ENCODE results near the gene SPIRE2. TPM values are rescaled to one million over a fixed set of nuclear protein-coding genes. Genes with fewer than 3 reads are reported as not detected.
A peak's percentile ranks its signal among the peaks of the same experiment; 100 is the strongest.
"Not testable (repeated sequence)": the region's sequence is repeated elsewhere in the genome, so short reads cannot be mapped to it uniquely, and the experiment has no call there.

Gene SPIRE2
- total and polyA plus RNA-seq, 2 of the 13 experiments (the other 11 are each of a cell fraction or from before 2014, with no cell fraction given): 13.3 to 37.5 TPM

DNA sequence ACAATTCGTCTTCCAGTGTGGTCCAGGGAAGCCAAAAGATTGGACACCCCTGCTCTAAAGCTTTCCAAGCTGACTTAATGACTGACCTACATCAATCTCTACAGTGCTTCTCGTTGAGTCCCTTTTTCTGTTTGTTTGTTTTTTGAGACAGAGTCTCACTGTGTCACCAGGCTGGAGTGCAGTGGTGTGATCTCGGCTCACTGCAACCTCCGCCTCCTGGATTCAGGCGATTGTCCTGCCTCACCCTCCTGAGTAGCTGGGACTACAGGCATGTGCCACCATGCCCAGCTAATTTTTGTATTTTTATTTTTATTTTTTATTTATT lies 4.5 kb upstream of the SPIRE2 start (continued):
- TF ChIP-seq, protein P1, sequence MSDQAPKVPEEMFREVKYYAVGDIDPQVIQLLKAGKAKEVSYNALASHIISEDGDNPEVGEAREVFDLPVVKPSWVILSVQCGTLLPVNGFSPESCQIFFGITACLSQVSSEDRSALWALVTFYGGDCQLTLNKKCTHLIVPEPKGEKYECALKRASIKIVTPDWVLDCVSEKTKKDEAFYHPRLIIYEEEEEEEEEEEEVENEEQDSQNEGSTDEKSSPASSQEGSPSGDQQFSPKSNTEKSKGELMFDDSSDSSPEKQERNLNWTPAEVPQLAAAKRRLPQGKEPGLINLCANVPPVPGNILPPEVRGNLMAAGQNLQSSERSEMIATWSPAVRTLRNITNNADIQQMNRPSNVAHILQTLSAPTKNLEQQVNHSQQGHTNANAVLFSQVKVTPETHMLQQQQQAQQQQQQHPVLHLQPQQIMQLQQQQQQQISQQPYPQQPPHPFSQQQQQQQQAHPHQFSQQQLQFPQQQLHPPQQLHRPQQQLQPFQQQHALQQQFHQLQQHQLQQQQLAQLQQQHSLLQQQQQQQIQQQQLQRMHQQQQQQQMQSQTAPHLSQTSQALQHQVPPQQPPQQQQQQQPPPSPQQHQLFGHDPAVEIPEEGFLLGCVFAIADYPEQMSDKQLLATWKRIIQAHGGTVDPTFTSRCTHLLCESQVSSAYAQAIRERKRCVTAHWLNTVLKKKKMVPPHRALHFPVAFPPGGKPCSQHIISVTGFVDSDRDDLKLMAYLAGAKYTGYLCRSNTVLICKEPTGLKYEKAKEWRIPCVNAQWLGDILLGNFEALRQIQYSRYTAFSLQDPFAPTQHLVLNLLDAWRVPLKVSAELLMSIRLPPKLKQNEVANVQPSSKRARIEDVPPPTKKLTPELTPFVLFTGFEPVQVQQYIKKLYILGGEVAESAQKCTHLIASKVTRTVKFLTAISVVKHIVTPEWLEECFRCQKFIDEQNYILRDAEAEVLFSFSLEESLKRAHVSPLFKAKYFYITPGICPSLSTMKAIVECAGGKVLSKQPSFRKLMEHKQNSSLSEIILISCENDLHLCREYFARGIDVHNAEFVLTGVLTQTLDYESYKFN (CRISPR knock-in tag; conservative IDR thresholded peaks at IDR 0.05): peak; percentile 69
- TF ChIP-seq TBX2 (CRISPR knock-in tag; IDR thresholded peaks at IDR 0.05; ENCODE audit: borderline replicate concordance) (peak; percentile 28; the same call in 1 of the 2 replicates), RARA (CRISPR knock-in tag; IDR thresholded peaks at IDR 0.05) (peak; percentile 32; the same call in 1 of the 2 replicates), DMAP1 (CRISPR knock-in tag; IDR thresholded peaks at IDR 0.05) (0 out of 2 replicates have a peak, but pooled peaks have one; percentile 23), NONO (CRISPR knock-in tag; conservative IDR thresholded peaks at IDR 0.05) (0 out of 2 replicates have a peak, but pooled peaks have one; percentile 13), ZNF331 (CRISPR knock-in tag; IDR thresholded peaks at IDR 0.05) (peak; percentile 12; the same call in 1 of the 2 replicates), FOXA3 (CRISPR knock-in tag; IDR thresholded peaks at IDR 0.05) (peak; percentile 62), SAP130 (CRISPR knock-in tag; IDR thresholded peaks at IDR 0.05; ENCODE audit: low read depth) (peak; percentile 76), POLR2A (IDR thresholded peaks at IDR 0.05; ENCODE audit: insufficient read depth in 1 of 2, low read depth in 2 of 2, low read length in 2 of 2) (0 out of 4 replicates have a peak, but pooled peaks of 1 of the 2 experiments have one; percentile 22), IRF2 (CRISPR knock-in tag; IDR thresholded peaks at IDR 0.05) (peak; percentile 44; the same call in 1 of the 2 replicates), ZNF263 (CRISPR knock-in tag; IDR thresholded peaks at IDR 0.05) (0 out of 2 replicates have a peak, but pooled peaks have one; percentile 15), HMG20A (CRISPR knock-in tag; IDR thresholded peaks at IDR 0.05; ENCODE audit: borderline replicate concordance) (peak; percentile 50; the same call in 1 of the 2 replicates), BCL6 (CRISPR knock-in tag; IDR thresholded peaks at IDR 0.05) (0 out of 2 replicates have a peak, but pooled peaks have one; percentile 16), RXRB (CRISPR knock-in tag; IDR thresholded peaks at IDR 0.05; ENCODE audit: borderline replicate concordance) (peak; percentile 31; the same call in 1 of the 2 replicates), ZNF580 (CRISPR knock-in tag; IDR thresholded peaks at IDR 0.05; ENCODE audit: borderline replicate concordance, low read depth) (0 out of 2 replicates have a peak, but pooled peaks have one; percentile 46), ARID5B (CRISPR knock-in tag; IDR thresholded peaks at IDR 0.05) (0 out of 2 replicates have a peak, but pooled peaks have one; percentile 51), HDAC2 (CRISPR knock-in tag; IDR thresholded peaks at IDR 0.05) (peak; percentile 51; the same call in 1 of the 2 replicates), FOXP1 (CRISPR knock-in tag; IDR thresholded peaks at IDR 0.05) (0 out of 2 replicates have a peak, but pooled peaks have one; percentile 24), TEAD3 (CRISPR knock-in tag; optimal IDR thresholded peaks at IDR 0.05; ENCODE audit: borderline replicate concordance) (peak; percentile 51), SOX5 (CRISPR knock-in tag; IDR thresholded peaks at IDR 0.05; ENCODE audit: borderline replicate concordance) (peak; percentile 64; the same call in 1 of the 2 replicates), SP4 (CRISPR knock-in tag; IDR thresholded peaks at IDR 0.05) (0 out of 2 replicates have a peak, but pooled peaks have one; percentile 50), RXRA (CRISPR knock-in tag; IDR thresholded peaks at IDR 0.05) (peak; percentile 36; the same call in 1 of the 2 replicates)
- TF ChIP-seq NONO, FOXP1 (IDR thresholded peaks at IDR 0.05): not testable (repeated sequence)
- TF ChIP-seq, protein P2, sequence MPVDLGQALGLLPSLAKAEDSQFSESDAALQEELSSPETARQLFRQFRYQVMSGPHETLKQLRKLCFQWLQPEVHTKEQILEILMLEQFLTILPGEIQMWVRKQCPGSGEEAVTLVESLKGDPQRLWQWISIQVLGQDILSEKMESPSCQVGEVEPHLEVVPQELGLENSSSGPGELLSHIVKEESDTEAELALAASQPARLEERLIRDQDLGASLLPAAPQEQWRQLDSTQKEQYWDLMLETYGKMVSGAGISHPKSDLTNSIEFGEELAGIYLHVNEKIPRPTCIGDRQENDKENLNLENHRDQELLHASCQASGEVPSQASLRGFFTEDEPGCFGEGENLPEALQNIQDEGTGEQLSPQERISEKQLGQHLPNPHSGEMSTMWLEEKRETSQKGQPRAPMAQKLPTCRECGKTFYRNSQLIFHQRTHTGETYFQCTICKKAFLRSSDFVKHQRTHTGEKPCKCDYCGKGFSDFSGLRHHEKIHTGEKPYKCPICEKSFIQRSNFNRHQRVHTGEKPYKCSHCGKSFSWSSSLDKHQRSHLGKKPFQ (CRISPR knock-in tag; IDR thresholded peaks at IDR 0.05; ENCODE audit: insufficient replicate concordance): peak; percentile 86

Measured in HepG2 (cell line).